Measurements from ENCODE around the gene ARSA. TPM values are rescaled to one million over a fixed set of nuclear protein-coding genes. Genes with fewer than 3 reads are reported as not detected.

Gene ARSA
- total RNA-seq, 1 experiment from 2014 or later: 16.4 TPM

- ChIA-PET CTCF (no interaction called here), RAD21 (ENCODE audit: low non-redundant PET in 1 of 2, low total read pairs in 2 of 2, uncharacterized antibody in 2 of 2, unreplicated experiment in 2 of 2) (no interaction called here), POLR2A (no interaction called here)
- H3K27me3 ChIP-seq (ENCODE audit: insufficient read depth, low read length): no peaks in the 10 kb centered on the region
- TF ChIP-seq MAX (IDR thresholded peaks at IDR 0.05) (no peak), EZH2phosphoT487 (IDR thresholded peaks at IDR 0.05; ENCODE audit: borderline replicate concordance) (no peak), POLR2A (IDR thresholded peaks at IDR 0.05; ENCODE audit: borderline replicate concordance, extremely low read depth, insufficient read depth, insufficient read length) (no peak), ZFX (IDR thresholded peaks at IDR 0.05) (no peak), EGR1 (IDR thresholded peaks at IDR 0.05; ENCODE audit: low read depth) (no peak), CBX3 (IDR thresholded peaks at IDR 0.05; ENCODE audit: low read depth) (no peak), ZBTB33 (IDR thresholded peaks at IDR 0.05; ENCODE audit: extremely low read depth, insufficient replicate concordance, low read length) (no peak), SIN3A (IDR thresholded peaks at IDR 0.05; ENCODE audit: low read depth) (no peak)
- ATAC-seq: no peak
- BruUV-seq (replicated peaks): no TSS peak
- no peaks in the 10 kb centered on the region for H4K20me1 ChIP-seq (ENCODE audit: insufficient read depth)
- H3K4me1 ChIP-seq (ENCODE audit: control insufficient read depth in 1 of 2, insufficient read depth in 2 of 2, low read length in 2 of 2): peaks cover 3 to 6% of the 10 kb centered on the region in 2 experiments; a peak in 3 of 4 replicates
- H2AFZ ChIP-seq (ENCODE audit: low read depth, low read length, poor library complexity, severe bottlenecking): no peak overlapping the region
- H3K9ac ChIP-seq (ENCODE audit: low read length): no peak overlapping the region
- H3K27ac ChIP-seq (ENCODE audit: low read depth, low read length): no peak overlapping the region
- no peaks in the 10 kb centered on the region for H3K9me3 ChIP-seq (ENCODE audit: control insufficient read depth in 1 of 2, insufficient read depth in 1 of 2, low read depth in 1 of 2, low read length in 2 of 2)
- H3K36me3 ChIP-seq (ENCODE audit: control insufficient read depth in 1 of 2, insufficient read depth in 2 of 2, low read length in 2 of 2): no peaks in the 10 kb centered on the region
- H3K4me2 ChIP-seq (ENCODE audit: low read length): no peak overlapping the region
- H3K79me2 ChIP-seq (ENCODE audit: insufficient read depth, low read length): no peaks in the 10 kb centered on the region
- no peak overlapping the region for H3K4me3 ChIP-seq (replicated peaks in 1 of 2; ENCODE audit: low read depth in 1 of 2, low read length in 2 of 2)
- no peaks in the 10 kb centered on the region for H3K9me2 ChIP-seq (ENCODE audit: insufficient read depth)
- DNase-seq (ENCODE audit: low read depth, low spot score): no peak
- intact Hi-C loops (cut with micrococcal nuclease): no loop called here
Observed at GRCh38 chr22:50607659-50608020, 20.3 kb downstream of the ARSA start.
